HepG2 (cell line): Measurements from ENCODE around the gene COX4I1. TPM values are rescaled to one million over a fixed set of nuclear protein-coding genes. Genes with fewer than 3 reads are reported as not detected.

ENCODE experiments used
- ATF1 ChIP-seq: IDR thresholded peaks from 2 replicates; pipeline ENCODE4 v1.6.1; 2016; ENCODE audit warnings: mild to moderate bottlenecking, control low read depth
- ATF4 ChIP-seq, 2 experiments: fragments of 450-650 bp in 1 of 2; sonication (generic) in 1 of 2; formaldehyde crosslinking; IDR thresholded peaks; 2 replicates each; pipeline versions ENCODE4 v1.5.0 to v1.8.0; 2020 to 2022; ENCODE audit warnings: mild to moderate bottlenecking in 1 of 2, missing genetic modification reagents in 1 of 2
- CEBPB ChIP-seq: IDR thresholded peaks from 2 replicates; pipeline ENCODE4 v1.6.1; 2011; ENCODE audit warnings: low read depth, low read length, improper control_type of control experiment, borderline replicate concordance
- DMTF1 ChIP-seq: sonication (generic); formaldehyde crosslinking; IDR thresholded peaks from 2 replicates; pipeline ENCODE4 v1.4.0; 2020; ENCODE audit warnings: mild to moderate bottlenecking, missing genetic modification reagents
- ETV5 ChIP-seq: IDR thresholded peaks from 2 replicates; pipeline ENCODE4 v1.6.1; 2018; ENCODE audit warnings: missing biosample characterization, missing genetic modification reagents, inconsistent platforms, borderline replicate concordance
- HNRNPK ChIP-seq: fragments of 200-400 bp; formaldehyde crosslinking; IDR thresholded peaks from 2 replicates; pipeline ENCODE4 v1.6.1; 2018; ENCODE audit warnings: low read length, low read depth, moderate library complexity, mild to moderate bottlenecking; ENCODE audit not compliant: poor library complexity, severe bottlenecking
- IRF9 ChIP-seq: sonication (generic); formaldehyde crosslinking; IDR thresholded peaks from 2 replicates; pipeline ENCODE4 v1.8.0; 2022; ENCODE audit warnings: missing genetic modification reagents, mild to moderate bottlenecking, borderline replicate concordance
- KDM4B ChIP-seq: sonication (generic); formaldehyde crosslinking; IDR thresholded peaks from 2 replicates; pipeline ENCODE4 v1.4.0; 2020; ENCODE audit warnings: missing genetic modification reagents
- KLF11 ChIP-seq: IDR thresholded peaks from 2 replicates; pipeline ENCODE4 v1.6.1; 2016; ENCODE audit warnings: missing compliant biosample characterization
- KLF9 ChIP-seq: IDR thresholded peaks from 2 replicates; pipeline ENCODE4 v1.6.1; 2016; ENCODE audit warnings: low read depth
- MAFF ChIP-seq: IDR thresholded peaks from 2 replicates; pipeline ENCODE4 v1.6.1; 2011; ENCODE audit warnings: low read depth, low read length, improper control_type of control experiment
- NFAT5 ChIP-seq: sonication (generic); formaldehyde crosslinking; IDR thresholded peaks from 2 replicates; pipeline ENCODE4 v1.4.0; 2020; ENCODE audit warnings: missing genetic modification reagents
- NR0B2 ChIP-seq: sonication (generic); formaldehyde crosslinking; IDR thresholded peaks from 2 replicates; pipeline ENCODE4 v1.4.0; 2020; ENCODE audit warnings: mild to moderate bottlenecking, missing genetic modification reagents
- PITX1 ChIP-seq: sonication (generic); formaldehyde crosslinking; IDR thresholded peaks from 2 replicates; pipeline ENCODE4 v1.5.1; 2020; ENCODE audit warnings: mild to moderate bottlenecking, missing genetic modification reagents
- POLR2G ChIP-seq: fragments of 200-400 bp; formaldehyde crosslinking; IDR thresholded peaks from 2 replicates; pipeline ENCODE4 v1.6.1; 2018; ENCODE audit warnings: mild to moderate bottlenecking, low read depth, low read length, moderate library complexity
- SIX4 ChIP-seq: sonication (generic); formaldehyde crosslinking; IDR thresholded peaks from 2 replicates; pipeline ENCODE4 v1.4.0; 2020; ENCODE audit warnings: missing genetic modification reagents
- TBL1XR1 ChIP-seq: fragments of 150-350 bp; IDR thresholded peaks from 2 replicates; pipeline ENCODE4 v1.6.1; 2014; ENCODE audit warnings: borderline replicate concordance, low read length; ENCODE audit not compliant: partially characterized antibody
- TSC22D2 ChIP-seq: sonication (generic); formaldehyde crosslinking; IDR thresholded peaks from 2 replicates; pipeline ENCODE4 v1.5.1; 2020; ENCODE audit warnings: missing genetic modification reagents, mild to moderate bottlenecking, borderline replicate concordance
- XRCC5 ChIP-seq: fragments of 200-400 bp; formaldehyde crosslinking; optimal IDR thresholded peaks from 2 replicates; pipeline ENCODE3; 2017; ENCODE audit warnings: mild to moderate bottlenecking, low read length
- ZNF350 ChIP-seq: sonication (generic); formaldehyde crosslinking; IDR thresholded peaks from 2 replicates; pipeline ENCODE4 v1.4.0; 2020; ENCODE audit warnings: mild to moderate bottlenecking, low read depth, missing genetic modification reagents, borderline replicate concordance
- ZNF616 ChIP-seq: sonication (generic); formaldehyde crosslinking; IDR thresholded peaks from 2 replicates; pipeline ENCODE4 v1.5.0; 2020; ENCODE audit warnings: low read depth, mild to moderate bottlenecking, missing genetic modification reagents
- polyA plus RNA-seq, 8 experiments: library from polyadenylated mRNA; depleted of rRNA in 3 of 8; stranded (reverse) in 7 of 8; unstranded in 1 of 8; fragments of >200 nt; fragmentation: Illumina TruSeq in 4 of 8; extraction: Trizol in 4 of 8; gene quantifications; 2 replicates each; pipeline versions ENCODE4 v1.2.1 to v1.2.3, GENCODE V29; 2011 to 2016; ENCODE audit warnings: low read depth in 4 of 8, missing spikeins in 1 of 8, mixed read lengths in 1 of 8; ENCODE audit not compliant: insufficient read depth in 1 of 8
- total RNA-seq, 5 experiments: library from RNA; depleted of rRNA; stranded (reverse); fragments of >200 nt; fragmentation: Illumina TruSeq; extraction: Trizol; gene quantifications; 2 replicates each; pipeline ENCODE4 v1.2.3, GENCODE V29; 2016; ENCODE audit warnings: low read depth in 1 of 5

Gene COX4I1
- total and polyA plus RNA-seq, 2 of the 13 experiments (the other 11 are each of a cell fraction or from before 2014, with no cell fraction given) = 658 to 902 TPM

- TF ChIP-seq DMTF1 (no peak), NFAT5 (CRISPR knock-in tag) (no peak), KDM4B (CRISPR knock-in tag) (no peak), ATF1 (CRISPR knock-in tag) (no peak), XRCC5 (no peak), ZNF616 (no peak), MAFF (no peak), ATF4 (CRISPR knock-in tag; IDR thresholded peaks at IDR 0.05) (no peak), CEBPB (no peak), NR0B2 (CRISPR knock-in tag) (no peak), SIX4 (CRISPR knock-in tag) (no peak), IRF9 (CRISPR knock-in tag) (no peak), PITX1 (CRISPR knock-in tag) (0 out of 2 replicates have a peak, but pooled peaks have one; percentile 9), KLF9 (CRISPR knock-in tag) (no peak), ETV5 (CRISPR knock-in tag) (no peak), TBL1XR1 (no peak), HNRNPK (no peak), TSC22D2 (CRISPR knock-in tag) (0 out of 2 replicates have a peak, but pooled peaks have one; percentile 17), POLR2G (0 out of 2 replicates have a peak, but pooled peaks have one; percentile 39), KLF11 (CRISPR knock-in tag) (no peak; the same call in 1 of the 2 replicates), ZNF350 (no peak)
These were observed 1.2 kb upstream of the COX4I1 start (continued) for GRCh38 chr16:85798283-85798776.
